Testis (tissue), 2 donors: ENCODE results near the gene CELSR3.

ENCODE experiments used
- POLR2A ChIP-seq: fragments of 450-650 bp; IDR thresholded peaks from one replicate; pipeline ENCODE4 v1.6.1; 2017; ENCODE audit warnings: antibody characterized with exemption, mild to moderate bottlenecking, moderate library complexity
- TF ChIP-seq, protein P1 (sequence below), 3 experiments: fragments of 450-650 bp in 2 of 3; fragments of 200-600 bp in 1 of 3; sonication (generic) in 1 of 3; IDR thresholded peaks; one replicate each; pipeline ENCODE4 v1.5.1; 2016 to 2019; ENCODE audit warnings: antibody characterized with exemption in 3 of 3, mild to moderate bottlenecking in 2 of 3, moderate library complexity in 1 of 3

DNA sequence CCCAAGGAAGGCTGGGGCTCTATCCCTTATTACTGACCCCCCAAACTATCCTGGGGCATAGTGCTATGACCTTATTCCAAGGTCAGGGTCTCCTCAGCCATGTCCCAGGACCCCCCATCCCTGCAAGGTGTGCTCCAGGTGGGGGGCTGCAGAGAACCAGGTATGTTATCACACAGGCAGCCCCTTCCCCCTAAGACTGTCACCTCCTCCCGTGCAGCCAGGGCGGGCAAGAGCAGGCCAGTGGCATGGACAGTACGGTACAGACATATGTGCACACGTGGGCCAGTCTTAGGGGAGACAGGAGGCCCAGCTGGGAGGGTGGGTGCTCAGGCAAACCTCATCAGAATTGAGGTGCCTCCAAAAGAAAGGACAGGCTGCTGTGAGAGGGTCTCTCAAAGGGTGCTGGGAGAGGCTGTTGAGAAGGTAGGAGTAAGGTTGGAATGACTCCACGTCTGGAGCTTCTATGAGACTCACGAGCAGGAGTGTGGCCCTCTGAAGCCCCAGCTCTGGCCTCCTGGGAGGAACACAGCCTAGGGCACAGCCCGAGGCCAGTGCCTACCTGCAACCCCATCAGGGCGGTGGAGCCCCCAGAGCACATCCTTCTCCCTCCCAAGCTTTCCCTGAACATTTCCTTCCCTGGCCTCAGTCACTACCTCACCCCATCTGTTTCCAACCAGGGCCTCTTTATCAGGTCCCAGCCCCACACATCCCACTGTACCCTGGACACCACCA is 65.8 kb downstream of the CELSR3 start:
- TF ChIP-seq, protein P1, sequence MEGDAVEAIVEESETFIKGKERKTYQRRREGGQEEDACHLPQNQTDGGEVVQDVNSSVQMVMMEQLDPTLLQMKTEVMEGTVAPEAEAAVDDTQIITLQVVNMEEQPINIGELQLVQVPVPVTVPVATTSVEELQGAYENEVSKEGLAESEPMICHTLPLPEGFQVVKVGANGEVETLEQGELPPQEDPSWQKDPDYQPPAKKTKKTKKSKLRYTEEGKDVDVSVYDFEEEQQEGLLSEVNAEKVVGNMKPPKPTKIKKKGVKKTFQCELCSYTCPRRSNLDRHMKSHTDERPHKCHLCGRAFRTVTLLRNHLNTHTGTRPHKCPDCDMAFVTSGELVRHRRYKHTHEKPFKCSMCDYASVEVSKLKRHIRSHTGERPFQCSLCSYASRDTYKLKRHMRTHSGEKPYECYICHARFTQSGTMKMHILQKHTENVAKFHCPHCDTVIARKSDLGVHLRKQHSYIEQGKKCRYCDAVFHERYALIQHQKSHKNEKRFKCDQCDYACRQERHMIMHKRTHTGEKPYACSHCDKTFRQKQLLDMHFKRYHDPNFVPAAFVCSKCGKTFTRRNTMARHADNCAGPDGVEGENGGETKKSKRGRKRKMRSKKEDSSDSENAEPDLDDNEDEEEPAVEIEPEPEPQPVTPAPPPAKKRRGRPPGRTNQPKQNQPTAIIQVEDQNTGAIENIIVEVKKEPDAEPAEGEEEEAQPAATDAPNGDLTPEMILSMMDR (IDR thresholded peaks at IDR 0.05), result no peak
- no peak for TF ChIP-seq POLR2A
